B cell (primary cell): Measurements from ENCODE around the gene XPO4. TPM values are rescaled to one million over a fixed set of nuclear protein-coding genes. Genes with fewer than 3 reads are reported as not detected.
"Not testable (repeated sequence)": the region's sequence is repeated elsewhere in the genome, so short reads cannot be mapped to it uniquely, and the experiment has no call there.

Experiments
- ATAC-seq: fragments of 200-7000 bp; cut with Tn5 transposase; one replicate; pipeline ENCODE4 v1.10.0; 2021; ENCODE audit warnings: low read depth, mild to moderate bottlenecking, moderate number of reproducible peaks, moderate library complexity
- CTCF ChIA-PET: fragments of 350-600 bp; sonication (Branson Sonifier 250); formaldehyde crosslinking; loops from one replicate; lab custom pipeline; 2021; ENCODE audit warnings: antibody characterized with exemption, inconsistent platforms; lab: Charles Lee
- POLR2A ChIA-PET: fragments of 350-600 bp; sonication (Branson Sonifier 250); formaldehyde crosslinking; loops from one replicate; lab custom pipeline; 2021; ENCODE audit warnings: antibody characterized with exemption; lab: Charles Lee
- DNase-seq: peaks from one replicate; pipeline ENCODE4 v3.0.0; 2013
- H2AFZ ChIP-seq: 2 replicates; pipeline ENCODE4 v1.6.1; 2012; ENCODE audit warnings: mild to moderate bottlenecking, low read depth, low read length; ENCODE audit not compliant: insufficient read depth, poor library complexity, severe bottlenecking
- H3K27ac ChIP-seq, 2 donors: 1 replicate in 1 of 2; 2 replicates in 1 of 2; pipeline ENCODE4 v1.5.1; 2012 to 2013; ENCODE audit warnings: low read length in 2 of 2, mild to moderate bottlenecking in 2 of 2, moderate library complexity in 1 of 2
- H3K27me3 ChIP-seq, 4 experiments: fragments of 200-600 bp in 1 of 4; sonication (generic) in 1 of 4; replicated peaks in 1 of 4; 1 replicate in 2 of 4; 2 replicates in 2 of 4; pipeline versions ENCODE4 v1.6.1 to v1.7.0; 2013 to 2016; ENCODE audit warnings: low read length in 3 of 4, mild to moderate bottlenecking in 2 of 4, mixed read lengths in 1 of 4, moderate library complexity in 1 of 4; ENCODE audit not compliant: insufficient read depth in 4 of 4, control insufficient read depth in 3 of 4; ENCODE audit errors: control extremely low read depth in 1 of 4
- H3K36me3 ChIP-seq, 2 experiments: replicated peaks in 1 of 2; 1 replicate in 1 of 2; 2 replicates in 1 of 2; pipeline versions ENCODE4 v1.6.1 to v1.7.1; 2013; ENCODE audit warnings: low read length in 1 of 2; ENCODE audit not compliant: insufficient read depth in 2 of 2, control insufficient read depth in 1 of 2; ENCODE audit errors: control extremely low read depth in 1 of 2, extremely low read depth in 1 of 2
- H3K4me1 ChIP-seq, 2 donors: fragments of 200-600 bp in 1 of 2; sonication (generic) in 1 of 2; 1 replicate in 1 of 2; 2 replicates in 1 of 2; pipeline versions ENCODE4 v1.5.1 to v1.6.1; 2013 to 2017; ENCODE audit warnings: low read length in 2 of 2; ENCODE audit not compliant: control insufficient read depth in 2 of 2, insufficient read depth in 2 of 2
- H3K4me2 ChIP-seq: replicated peaks from 2 replicates; pipeline ENCODE3; 2012; ENCODE audit warnings: mild to moderate bottlenecking, low read depth, low read length; ENCODE audit not compliant: poor library complexity, severe bottlenecking
- H3K4me3 ChIP-seq, 5 experiments: fragments of 200-600 bp in 1 of 5; sonication (generic) in 1 of 5; 1 replicate in 3 of 5; 2 replicates in 2 of 5; pipeline versions ENCODE4 v1.5.1 to v1.7.0; 2011 to 2016; ENCODE audit warnings: low read length in 4 of 5, mild to moderate bottlenecking in 4 of 5, low read depth in 2 of 5, control low read depth in 1 of 5, moderate library complexity in 1 of 5; ENCODE audit not compliant: insufficient read depth in 1 of 5; ENCODE audit errors: control extremely low read depth in 1 of 5, extremely low read depth in 1 of 5
- H3K79me2 ChIP-seq: fragments of 200-600 bp; sonication (generic); one replicate; pipeline ENCODE4 v1.6.0; 2016; ENCODE audit warnings: low read length; ENCODE audit not compliant: control insufficient read depth, insufficient read depth
- H3K9ac ChIP-seq: fragments of 200-600 bp; sonication (generic); 2 replicates; pipeline ENCODE4 v1.6.1; 2017; ENCODE audit warnings: mild to moderate bottlenecking, low read length, moderate library complexity
- H3K9me3 ChIP-seq, 3 donors: one replicate each; pipeline versions ENCODE4 v1.6.1 to v1.7.1; 2013; ENCODE audit warnings: low read length in 2 of 3; ENCODE audit not compliant: control insufficient read depth in 2 of 3, insufficient read depth in 1 of 3; ENCODE audit errors: control extremely low read depth in 1 of 3
- H4K20me1 ChIP-seq: 2 replicates; pipeline ENCODE4 v1.6.0; 2012; ENCODE audit warnings: mild to moderate bottlenecking, low read length; ENCODE audit not compliant: insufficient read depth, control insufficient read depth, poor library complexity, severe bottlenecking
- H3K27ac Mint-ChIP-seq: one replicate; pipeline ENCODE4 v1.8.0; 2021; ENCODE audit warnings: mixed read lengths
- H3K27me3 Mint-ChIP-seq: one replicate; pipeline ENCODE4 v1.8.0; 2021; ENCODE audit warnings: mixed read lengths
- H3K4me1 Mint-ChIP-seq: one replicate; pipeline ENCODE4 v1.8.0; 2021; ENCODE audit warnings: mixed read lengths
- H3K4me3 Mint-ChIP-seq: one replicate; pipeline ENCODE4 v1.8.0; 2021; ENCODE audit warnings: mixed read lengths
- H3K9me3 Mint-ChIP-seq: one replicate; pipeline ENCODE4 v1.8.0; 2022; ENCODE audit warnings: mixed read lengths; ENCODE audit not compliant: insufficient read depth
- CTCF ChIP-seq: fragments of 200-600 bp; IDR thresholded peaks from one replicate; pipeline ENCODE4 v1.8.0; 2022; ENCODE audit warnings: antibody characterized with exemption, mild to moderate bottlenecking
- EZH2 ChIP-seq: IDR thresholded peaks from 2 replicates; pipeline ENCODE4 v1.6.1; 2012; ENCODE audit warnings: borderline replicate concordance, low read depth, mild to moderate bottlenecking, moderate library complexity, low read length; ENCODE audit not compliant: insufficient read depth, poor library complexity, severe bottlenecking
- WGBS: methylation state at CpG from one replicate; pipeline ENCODE4 v1.1.5; 2013; ENCODE audit warnings: missing lambda C conversion rate; ENCODE audit not compliant: insufficient coverage; 5-methylcytosine and 5-hydroxymethylcytosine counted together
- intact Hi-C: fragments of 100-400 bp; cut with micrococcal nuclease; formaldehyde crosslinking; loops from one replicate; pipeline ENCODE4 v1.10.0; 2022
- polyA plus RNA-seq: library from polyadenylated mRNA; depleted of rRNA; stranded (reverse); fragments of >200 nt; gene quantifications from 2 replicates; pipeline ENCODE4 v1.2.3, GENCODE V29; 2012
- total RNA-seq, 2 donors: library from RNA; stranded (reverse); fragments of 120-200 nt in 1 of 2; gene quantifications; 1 replicate in 1 of 2; 2 replicates in 1 of 2; pipeline versions ENCODE4 v1.2.3 to v1.2.4, GENCODE V29; 2013 to 2022

XPO4 gene
- total and polyA plus RNA-seq, 2 donors (not counting 1 experiment from before 2014, with no cell fraction given), result 6.2 to 25.9 TPM

GRCh38 chr13:20882206-20882605 is 20.3 kb downstream of the XPO4 start:
- intact Hi-C loops, result no loop called here
- Histone ChIP-seq H4K20me1 (peaks cover 89% of the 10 kb centered on the region), H3K9me3 (no peaks in the 10 kb centered on the region), H3K27ac (no peak overlapping the region), H3K27me3 (no peaks in the 10 kb centered on the region), H3K4me3 (no peak overlapping the region), H3K36me3 (peaks cover 0 to 2% of the 10 kb centered on the region in 2 experiments), H3K4me2 (no peak overlapping the region), H3K9ac (no peak overlapping the region), H2AFZ (no peak overlapping the region), H3K4me1 (no peaks in the 10 kb centered on the region), H3K79me2 (peaks cover 100% of the 10 kb centered on the region)
- Mint-ChIP-seq H3K4me1 (peaks cover 39% of the 10 kb centered on the region), H3K4me3 (no peak overlapping the region), H3K9me3 (no peaks in the 10 kb centered on the region), H3K27me3 (no peaks in the 10 kb centered on the region), H3K27ac (no peak overlapping the region)
- WGBS, result 92% methylated on average over 2 of the region's 3 CpGs
- DNase-seq, result no peak
- CTCF ChIA-PET, result interaction anchor here (0.7 kb wide), 1 partner anchor 67 kb away, joined by 3 read pairs; no protein-coding TSS in a partner anchor
- no peak for ATAC-seq
- TF ChIP-seq CTCF, result no peak
- no peak for TF ChIP-seq EZH2
- POLR2A ChIA-PET, result no interaction called here

GRCh38 chr13:20877902-20878301 is 24.6 kb downstream of the XPO4 start:
- DNase-seq (no peak), ATAC-seq (no peak)
- peaks cover 0 to 3% of the 10 kb centered on the region in 2 donors for H3K4me1 ChIP-seq
- no peak overlapping the region for H3K27ac Mint-ChIP-seq
- no peak overlapping the region for H3K9ac ChIP-seq
- no peak overlapping the region for H3K4me2 ChIP-seq
- H3K27me3 Mint-ChIP-seq, result no peaks in the 10 kb centered on the region
- 100% methylated on average over 2 of the region's 2 CpGs for WGBS
- H3K27ac ChIP-seq, result no peak overlapping the region
- POLR2A ChIA-PET, result no interaction called here
- H3K4me3 Mint-ChIP-seq, result no peak overlapping the region
- CTCF ChIA-PET, result no interaction called here
- H4K20me1 ChIP-seq, result peaks cover 91% of the 10 kb centered on the region
- no peak overlapping the region for H2AFZ ChIP-seq
- no peaks in the 10 kb centered on the region for H3K9me3 Mint-ChIP-seq
- H3K79me2 ChIP-seq, result peaks cover 100% of the 10 kb centered on the region
- no peak for TF ChIP-seq EZH2
- TF ChIP-seq CTCF, result no peak
- H3K4me3 ChIP-seq, result no peak overlapping the region
- H3K27me3 ChIP-seq, result no peaks in the 10 kb centered on the region
- H3K9me3 ChIP-seq, result peaks cover 0 to 5% (median 0%) of the 10 kb centered on the region in 3 donors
- peaks cover 0 to 3% of the 10 kb centered on the region in 2 experiments for H3K36me3 ChIP-seq
- intact Hi-C loops, result no loop called here
- peaks cover 46% of the 10 kb centered on the region for H3K4me1 Mint-ChIP-seq

- H3K27me3 Mint-ChIP-seq, H3K4me3 ChIP-seq, H3K4me2 ChIP-seq, DNase-seq, ATAC-seq, H2AFZ ChIP-seq, H3K4me1 ChIP-seq, POLR2A ChIA-PET, H3K27ac Mint-ChIP-seq, H3K9me3 Mint-ChIP-seq, H3K9me3 ChIP-seq, H3K4me3 Mint-ChIP-seq, H3K27me3 ChIP-seq, H3K36me3 ChIP-seq, H3K27ac ChIP-seq, intact Hi-C loops, H3K9ac ChIP-seq: not testable (repeated sequence)
- 100% methylated on average over 5 of the region's 5 CpGs for WGBS
- peaks cover 50% of the 10 kb centered on the region for H3K4me1 Mint-ChIP-seq
- CTCF ChIA-PET, result interaction anchor here (1.1 kb wide), 1 partner anchor 49 kb away, joined by 3 read pairs; no protein-coding TSS in a partner anchor
- Histone ChIP-seq H3K79me2 (peaks cover 99% of the 10 kb centered on the region), H4K20me1 (peaks cover 93% of the 10 kb centered on the region)
Measured at GRCh38 chr13:20876802-20877201, 25.7 kb downstream of the XPO4 start.
